Activated CD4-positive, alpha-beta T cell treated with anti-CD3 and anti-CD28 coated beads, Interleukin-2, amount 50 U/mL, for 1 hour (primary cell): Measurements from ENCODE around the gene ZDHHC9.

Source experiments
- DNase-seq: peaks from one replicate; pipeline ENCODE4 v3.0.0-alpha.2; 2020

The ZDHHC9 gene

DNA sequence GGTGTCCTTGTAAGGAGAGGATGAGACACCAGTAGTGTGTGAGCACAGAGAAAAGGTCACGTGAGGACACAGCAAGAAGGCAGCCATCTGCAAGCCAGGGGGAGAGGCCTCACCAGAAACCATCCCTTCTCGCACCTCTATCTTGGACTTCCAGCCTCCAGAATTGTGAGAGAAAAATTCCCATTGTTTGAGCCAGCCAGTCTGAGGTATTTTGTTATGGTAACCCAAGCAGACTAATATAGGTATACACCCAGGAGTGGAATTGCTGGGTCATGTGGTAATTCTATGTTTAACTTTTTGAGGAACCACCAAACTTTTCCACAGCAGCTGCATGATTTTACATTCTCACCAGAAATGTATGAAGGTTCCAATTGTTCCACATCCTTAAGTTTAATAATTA is 25.6 kb downstream of the ZDHHC9 start:
- DNase-seq: no peak

DNA sequence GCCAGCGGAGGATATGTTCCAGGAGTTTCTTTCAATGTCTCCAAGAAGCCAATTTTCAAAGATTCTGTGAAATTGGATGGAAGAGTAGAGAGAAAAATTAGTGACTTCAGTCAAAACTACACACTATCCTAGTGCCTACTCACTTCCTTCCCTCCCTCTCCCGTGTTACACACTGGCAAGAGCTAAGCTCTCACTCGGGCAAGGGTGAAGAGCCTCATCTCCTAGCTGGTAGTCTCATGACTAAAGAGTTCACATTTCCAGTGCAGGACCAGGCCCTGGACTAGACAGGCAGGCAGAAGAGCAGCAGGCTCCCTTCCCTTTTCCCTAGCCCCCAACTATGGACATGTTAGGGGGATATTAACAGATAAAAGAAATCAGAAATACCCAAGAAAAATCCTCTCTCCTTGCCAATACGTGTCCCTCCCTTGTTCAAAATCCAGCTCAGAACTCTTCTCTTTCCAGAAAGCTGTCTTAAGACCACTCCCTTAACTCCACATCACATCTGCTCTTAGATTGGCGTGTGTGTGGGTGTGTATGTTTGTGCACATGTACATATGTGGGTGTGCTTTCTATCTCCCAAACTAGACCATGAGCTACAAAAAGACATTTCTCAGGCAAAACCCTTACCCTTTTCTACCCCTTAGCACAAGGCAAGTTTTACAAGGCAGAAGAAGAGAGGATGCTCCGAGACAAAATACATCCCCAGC is 29.9 kb downstream of the ZDHHC9 start:
- no peak for DNase-seq

DNA sequence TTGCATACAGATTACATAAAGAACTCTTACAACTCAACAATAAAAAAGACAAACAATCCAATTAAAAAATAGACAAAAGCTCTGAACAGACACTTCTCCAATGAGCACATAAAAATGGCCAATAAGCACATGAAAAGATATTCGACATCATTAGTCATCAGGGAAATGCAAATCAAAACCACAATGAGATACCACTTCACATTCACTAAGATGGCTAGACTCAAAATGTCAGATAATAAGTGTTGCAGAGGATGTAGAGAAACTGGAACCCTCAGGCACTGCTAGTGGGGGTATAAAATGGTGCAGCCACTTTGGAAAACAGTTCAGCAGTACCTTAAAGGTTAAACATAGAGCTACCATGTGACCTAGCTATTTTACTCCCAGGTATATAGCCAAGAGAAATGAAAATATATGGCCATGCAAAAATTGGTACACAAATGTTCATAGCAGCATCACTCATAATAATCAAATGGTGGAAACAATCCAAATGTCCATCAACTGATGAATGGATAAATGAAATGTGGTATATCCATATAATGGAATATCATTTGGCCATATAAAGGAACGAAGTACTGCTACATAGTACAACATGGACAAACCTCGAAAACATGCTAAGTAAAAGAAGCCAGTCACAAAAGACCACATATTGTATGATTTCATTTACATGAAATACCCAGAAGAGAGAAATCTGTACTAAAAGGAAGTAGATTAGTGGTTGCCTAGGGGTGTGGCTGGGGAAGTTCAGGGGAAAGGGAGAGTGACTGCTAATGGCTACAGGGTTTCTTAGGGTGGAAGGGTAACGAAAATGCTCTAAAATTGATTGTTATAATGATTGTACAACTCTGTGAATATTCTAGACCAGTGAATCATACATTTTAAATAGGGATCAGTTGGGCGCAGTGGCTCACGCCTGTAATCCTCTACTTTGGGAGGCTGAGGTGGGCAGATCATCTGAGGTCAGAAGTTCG is 34.6 kb downstream of the ZDHHC9 start:
- no peak for DNase-seq

DNA sequence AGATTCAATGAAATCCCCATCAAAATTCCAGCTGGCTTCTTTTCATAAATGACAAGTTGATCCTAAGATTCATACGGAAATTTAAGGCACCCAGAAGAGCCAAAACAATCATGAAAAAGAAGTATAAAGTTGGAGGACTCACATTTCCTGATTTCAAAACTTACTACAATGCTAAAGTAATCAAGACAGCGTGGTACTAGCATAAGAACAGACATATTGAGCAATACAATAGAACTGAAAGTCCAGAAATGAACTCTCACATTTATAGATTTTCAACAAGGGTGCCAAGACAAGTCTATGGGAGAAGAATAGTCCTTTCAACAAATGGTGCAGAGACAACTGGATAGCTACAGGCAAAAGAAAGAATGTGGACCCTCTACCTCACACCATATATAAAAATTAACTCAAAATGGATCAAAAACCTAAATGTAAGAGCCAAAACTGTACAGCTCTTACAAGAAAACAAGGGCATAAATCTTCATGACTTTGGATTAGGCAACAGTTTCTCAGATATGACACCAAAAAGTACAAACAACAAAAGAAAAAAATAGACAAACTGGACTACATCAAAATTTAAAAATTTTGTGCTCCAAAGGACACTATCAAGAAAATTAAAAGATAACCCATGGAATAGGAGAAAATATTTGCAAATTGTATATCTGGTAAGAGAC is 35.4 kb downstream of the ZDHHC9 start:
- DNase-seq: no peak

DNA sequence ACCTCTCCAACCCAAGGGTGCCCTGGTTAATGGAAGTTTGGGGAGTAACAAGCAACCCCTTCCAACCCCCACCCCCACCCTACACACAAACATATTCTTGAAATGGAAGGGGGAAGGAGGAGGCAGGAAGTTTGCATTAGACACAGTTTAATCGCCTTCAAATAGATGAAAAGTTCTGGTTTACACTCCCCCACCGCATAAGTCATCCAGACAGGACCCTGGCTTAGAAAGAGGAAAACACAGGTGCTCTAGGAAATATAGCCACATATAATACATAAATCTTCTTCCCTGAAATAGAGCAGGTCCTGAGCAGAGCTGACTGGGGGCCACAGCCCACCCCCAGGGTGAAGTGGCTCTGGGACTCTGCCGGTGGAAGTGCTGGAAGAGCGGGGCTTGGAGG is 38.9 kb downstream of the ZDHHC9 start:
- no peak for DNase-seq

DNA sequence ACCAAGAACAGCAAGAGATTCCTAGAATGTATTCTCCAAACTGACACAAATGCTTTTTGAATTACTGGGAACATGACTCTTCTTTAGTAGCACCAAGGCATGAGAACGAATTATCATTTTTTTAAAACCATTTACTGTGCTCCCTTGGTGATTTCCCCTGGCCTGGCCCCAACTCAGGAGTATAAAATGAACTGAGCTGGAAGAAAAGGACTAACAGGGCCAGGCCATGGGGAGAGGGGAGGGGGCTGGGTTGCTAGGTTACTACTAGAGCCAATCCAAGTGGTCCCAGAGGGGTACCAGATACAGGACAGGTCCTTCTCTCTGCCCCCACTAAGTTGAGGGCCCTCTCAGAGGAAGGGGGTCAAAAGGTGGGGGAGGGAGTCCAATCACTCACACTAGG is 40.8 kb downstream of the ZDHHC9 start:
- no peak for DNase-seq

DNA sequence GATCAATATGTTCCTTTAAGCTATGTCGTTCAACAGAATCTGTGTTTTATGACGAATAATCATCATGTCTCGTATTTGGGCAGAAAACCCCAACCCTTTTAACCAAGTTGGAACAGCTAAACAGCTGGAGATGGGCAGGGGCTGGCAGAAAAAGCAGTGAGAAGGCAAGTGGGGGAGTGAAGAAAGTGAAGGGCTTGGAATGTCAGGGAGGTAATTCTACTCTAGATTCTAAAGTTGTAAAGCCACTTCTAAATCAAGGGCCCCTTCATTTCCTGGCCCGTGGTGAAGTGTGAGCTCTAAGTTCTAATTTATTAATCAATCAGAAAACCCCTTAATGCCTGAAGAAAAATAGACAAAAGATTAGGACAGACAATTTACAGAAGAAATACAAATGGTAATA is 43.5 kb downstream of the ZDHHC9 start:
- no peak for DNase-seq

DNA sequence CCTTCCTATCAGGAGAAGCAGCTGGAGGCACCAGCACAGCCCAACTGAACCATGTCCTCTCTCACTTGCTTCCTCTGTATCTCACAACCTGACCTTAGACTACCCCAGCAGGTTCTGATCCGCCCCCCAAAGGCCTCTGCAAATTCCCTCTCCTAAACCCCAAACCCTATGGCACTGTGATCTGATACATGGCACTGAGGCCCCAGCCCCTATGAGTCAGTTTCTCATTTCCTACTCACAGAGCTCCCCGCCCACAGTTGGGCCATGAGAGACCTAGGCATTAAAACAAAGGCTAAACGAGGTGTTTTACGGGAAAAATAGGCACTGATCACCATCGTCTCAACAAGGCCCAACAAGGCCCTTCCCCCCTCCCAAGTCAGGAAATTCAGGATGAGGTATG is 44.8 kb downstream of the ZDHHC9 start:
- DNase-seq: no peak

DNA sequence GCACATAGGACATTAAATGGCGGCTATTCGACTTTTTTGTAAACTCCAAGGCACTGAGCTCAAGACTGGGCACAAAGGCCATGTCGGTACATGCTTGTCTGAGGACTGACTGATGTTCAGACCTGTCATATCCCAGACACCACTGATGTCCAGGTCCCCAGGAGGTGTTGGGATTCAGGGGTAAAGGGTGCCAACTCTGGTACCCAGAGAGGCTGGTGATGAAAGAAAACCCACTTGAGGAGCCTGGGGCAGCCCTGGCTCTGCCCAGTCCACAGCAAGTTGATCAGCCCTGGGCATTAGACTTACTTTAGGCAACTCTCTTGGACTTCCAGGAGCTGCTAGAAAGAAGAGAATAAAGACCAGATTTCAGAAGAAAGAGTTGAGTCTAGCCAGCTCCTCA is 45.2 kb downstream of the ZDHHC9 start:
- DNase-seq: no peak

DNA sequence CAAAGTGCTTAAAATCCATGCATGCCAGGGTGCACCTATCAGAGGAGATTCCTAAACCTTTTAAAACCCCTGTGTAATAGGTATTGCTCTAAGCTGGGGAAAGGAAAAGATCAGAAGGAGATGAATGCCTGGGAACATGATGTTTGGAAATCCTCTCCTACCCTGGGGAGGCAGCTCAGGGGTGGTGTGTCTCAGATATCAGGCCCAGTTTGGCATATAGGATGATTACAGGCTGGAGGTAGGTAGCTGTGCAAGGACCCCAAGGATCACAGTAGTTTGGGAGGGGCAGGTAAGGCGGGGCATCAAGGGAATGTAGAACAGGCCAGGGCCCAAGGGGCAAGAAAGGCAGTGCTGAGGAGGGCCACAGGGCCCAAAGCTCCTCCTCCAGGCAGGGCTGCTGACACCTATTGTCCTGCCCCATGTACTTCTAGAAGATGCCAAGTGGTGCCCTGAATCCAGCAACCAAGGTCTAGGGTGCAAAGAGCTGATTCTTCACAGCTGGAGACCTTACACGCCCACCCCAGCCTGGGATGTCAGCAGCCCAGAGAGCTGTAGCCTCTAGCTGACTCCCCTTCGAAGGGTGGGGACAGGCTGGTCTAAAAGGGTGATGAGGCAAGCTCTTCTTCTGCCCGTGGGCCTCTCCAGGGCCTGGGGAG is 46.3 kb downstream of the ZDHHC9 start:
- DNase-seq: no peak

DNA sequence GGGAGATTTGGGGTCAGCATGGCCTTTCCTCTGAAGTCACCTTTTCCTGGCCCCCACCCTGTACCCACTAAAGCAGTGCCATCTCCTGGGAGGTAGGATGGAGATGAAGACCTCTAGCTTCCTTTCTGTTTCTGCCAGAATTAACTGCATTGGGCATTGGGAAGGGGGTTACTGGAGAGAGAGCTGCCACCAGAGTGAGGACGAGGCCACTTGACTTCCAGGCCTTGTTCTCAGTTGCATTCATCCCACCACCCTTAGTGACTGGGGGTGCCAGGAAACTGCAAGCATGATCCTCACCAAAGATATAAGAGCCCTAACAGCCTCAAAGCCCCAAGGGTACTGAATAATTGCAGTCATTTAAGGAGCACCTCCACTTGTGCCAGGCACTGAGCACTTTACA is 48.1 kb downstream of the ZDHHC9 start:
- no peak for DNase-seq

DNA sequence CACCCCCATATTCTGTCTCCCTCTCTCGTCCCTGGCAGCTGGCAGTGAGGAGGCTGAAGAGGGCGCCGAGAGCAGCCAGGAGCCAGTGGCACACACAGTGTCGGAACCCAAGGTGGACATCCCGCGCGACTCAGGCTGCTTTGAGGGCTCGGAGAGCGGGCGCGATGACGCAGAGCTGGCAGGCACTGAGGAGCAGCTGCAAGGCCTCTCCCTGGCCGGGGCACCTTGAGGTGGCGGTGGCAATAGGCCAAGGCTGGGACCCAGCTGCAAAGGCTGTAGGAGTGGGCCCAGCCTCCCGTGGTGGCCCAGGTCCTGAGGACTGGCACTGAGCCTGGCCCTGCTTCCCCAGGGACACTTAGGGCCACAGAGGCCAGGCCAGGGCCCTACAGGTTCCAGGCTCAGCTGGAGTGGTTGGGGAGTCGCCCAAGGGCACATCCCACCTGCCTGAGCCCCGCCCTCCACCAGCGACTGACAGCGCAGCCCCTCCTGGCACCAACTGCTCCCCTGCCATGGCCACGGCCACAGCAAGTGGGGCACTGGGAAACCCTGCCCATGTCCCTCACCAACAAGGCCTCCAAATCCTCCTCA is 50.0 kb downstream of the ZDHHC9 start:
- no peak for DNase-seq

DNA sequence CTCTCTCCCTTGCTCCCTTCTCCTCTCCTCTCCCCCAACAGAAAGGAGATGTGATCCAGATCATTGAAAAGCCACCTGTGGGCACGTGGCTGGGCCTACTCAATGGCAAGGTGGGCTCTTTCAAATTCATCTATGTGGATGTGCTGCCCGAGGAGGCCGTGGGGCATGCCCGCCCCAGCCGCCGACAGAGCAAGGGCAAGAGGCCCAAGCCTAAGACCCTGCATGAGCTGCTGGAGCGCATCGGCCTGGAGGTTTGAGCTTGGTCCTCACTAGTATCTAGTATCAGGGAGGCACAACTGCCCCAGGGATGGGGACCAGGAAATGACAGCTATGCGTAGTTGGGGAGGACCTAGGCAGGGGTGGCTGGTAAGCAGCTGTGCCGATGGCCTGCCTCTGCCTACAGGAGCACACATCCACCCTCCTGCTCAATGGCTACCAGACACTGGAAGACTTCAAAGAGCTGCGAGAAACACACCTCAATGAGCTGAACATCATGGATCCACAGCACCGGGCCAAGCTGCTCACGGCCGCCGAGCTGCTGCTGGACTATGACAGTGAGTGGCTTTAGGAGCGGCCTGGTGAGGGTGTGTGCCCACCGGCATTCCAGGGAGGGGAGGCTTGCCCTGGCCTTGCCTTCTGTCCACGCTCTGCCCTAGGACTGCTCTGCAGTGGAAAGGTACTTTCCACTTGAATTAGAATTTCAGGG is 50.9 kb downstream of the ZDHHC9 start:
- DNase-seq: no peak

DNA sequence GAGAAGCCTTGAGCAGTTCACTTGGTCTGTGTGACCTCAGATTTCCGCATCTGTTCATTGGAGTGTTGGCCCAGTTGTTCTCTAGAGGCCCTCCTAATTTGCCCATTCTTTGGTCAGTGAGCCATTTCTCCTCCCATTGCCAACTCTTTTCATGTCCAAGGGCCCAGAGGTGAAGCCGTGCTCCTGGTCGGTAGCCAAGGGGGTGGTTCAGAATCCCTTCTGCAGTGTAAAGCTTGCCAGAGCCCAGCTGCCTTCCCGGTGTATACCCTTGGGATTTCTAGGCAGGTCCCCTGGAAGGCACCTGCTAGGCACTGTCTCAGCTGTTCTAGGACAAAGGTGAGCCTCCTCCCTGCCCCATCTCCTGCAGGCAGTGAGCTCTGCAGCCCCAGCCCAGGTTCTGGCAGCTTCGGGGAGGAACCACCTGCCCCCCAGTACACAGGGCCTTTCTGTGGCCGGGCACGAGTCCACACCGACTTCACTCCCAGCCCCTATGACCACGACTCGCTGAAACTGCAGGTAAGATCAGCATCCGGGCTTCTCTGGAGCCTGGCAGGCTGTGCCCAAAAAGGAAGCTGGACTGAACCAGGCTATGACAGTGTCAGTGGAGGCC is 51.6 kb downstream of the ZDHHC9 start:
- no peak for DNase-seq

DNA sequence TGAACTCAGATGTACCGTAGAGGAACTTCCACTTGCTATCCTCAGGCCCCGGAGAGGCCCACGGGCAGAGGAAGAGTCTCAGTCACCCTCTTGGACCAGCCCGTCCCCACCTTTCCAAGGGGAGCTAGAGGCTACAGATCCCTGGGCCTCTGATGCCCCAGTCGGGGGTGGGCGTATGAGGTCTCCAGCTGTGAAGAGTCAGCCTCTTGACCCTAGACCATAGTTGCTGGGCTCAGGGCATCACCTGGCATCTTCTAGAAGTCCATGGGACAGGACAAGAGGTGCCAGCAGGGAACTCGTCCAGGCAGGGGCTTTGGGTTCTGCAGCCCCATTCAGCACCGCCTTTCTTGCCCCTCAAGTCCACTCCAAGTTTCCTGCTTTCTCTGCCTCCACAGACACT is 52.4 kb downstream of the ZDHHC9 start:
- DNase-seq: no peak

DNA sequence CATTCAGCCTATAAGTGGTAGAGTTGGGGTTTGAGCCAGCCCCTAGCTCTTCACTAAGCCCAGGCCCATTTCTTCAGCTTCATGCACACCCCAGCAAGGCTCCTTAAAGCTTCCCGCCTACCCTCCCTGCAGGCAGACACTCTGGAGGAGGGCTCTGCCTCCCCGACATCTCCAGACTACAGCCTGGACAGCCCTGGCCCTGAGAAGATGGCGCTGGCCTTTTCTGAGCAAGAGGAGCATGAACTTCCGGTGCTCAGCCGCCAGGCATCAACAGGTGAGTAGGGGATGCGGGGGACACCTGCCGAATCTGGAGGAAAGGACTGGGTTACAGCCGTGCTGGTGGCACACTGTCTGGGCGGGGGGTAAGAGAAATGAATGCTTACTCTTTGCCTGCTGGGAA is 52.9 kb downstream of the ZDHHC9 start:
- no peak for DNase-seq

DNA sequence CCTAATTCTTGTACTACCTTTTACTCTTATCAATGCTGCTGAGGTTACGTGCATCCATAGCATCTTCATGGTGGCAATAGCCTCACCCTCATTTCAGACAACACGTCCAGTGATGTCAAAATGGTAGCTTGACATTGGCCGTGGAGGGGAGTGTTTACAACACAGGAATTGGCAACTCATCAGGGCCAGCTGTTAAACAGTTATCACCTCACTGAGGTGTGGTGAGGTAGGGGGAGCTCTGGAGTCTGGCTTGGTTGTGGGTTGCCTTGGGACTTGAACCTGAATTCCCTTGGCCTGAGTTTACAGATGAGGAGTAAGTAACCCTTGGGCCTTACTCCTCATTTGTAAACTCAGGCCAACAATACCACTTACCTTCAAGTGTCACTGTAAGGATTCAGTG is 53.5 kb downstream of the ZDHHC9 start:
- DNase-seq: no peak

DNA sequence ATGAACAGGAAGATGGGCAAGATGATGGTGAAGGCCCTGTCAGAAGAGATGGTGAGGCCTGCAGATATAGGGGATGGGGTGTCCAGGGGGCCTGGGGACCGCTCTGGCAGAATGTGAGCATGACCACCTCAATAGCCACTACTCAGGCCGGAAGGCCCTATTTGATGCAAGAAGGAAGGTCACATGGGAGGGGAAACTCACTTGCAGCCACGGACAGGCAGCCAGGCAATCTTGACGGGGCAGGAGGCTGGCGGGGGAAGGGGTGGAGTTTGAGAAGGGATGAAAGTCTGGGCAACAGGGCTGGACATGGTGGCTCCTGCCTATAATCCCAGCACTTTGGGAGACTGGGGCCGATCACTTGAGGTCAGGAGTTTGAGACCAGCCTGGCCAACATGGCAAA is 55.2 kb downstream of the ZDHHC9 start:
- no peak for DNase-seq

DNA sequence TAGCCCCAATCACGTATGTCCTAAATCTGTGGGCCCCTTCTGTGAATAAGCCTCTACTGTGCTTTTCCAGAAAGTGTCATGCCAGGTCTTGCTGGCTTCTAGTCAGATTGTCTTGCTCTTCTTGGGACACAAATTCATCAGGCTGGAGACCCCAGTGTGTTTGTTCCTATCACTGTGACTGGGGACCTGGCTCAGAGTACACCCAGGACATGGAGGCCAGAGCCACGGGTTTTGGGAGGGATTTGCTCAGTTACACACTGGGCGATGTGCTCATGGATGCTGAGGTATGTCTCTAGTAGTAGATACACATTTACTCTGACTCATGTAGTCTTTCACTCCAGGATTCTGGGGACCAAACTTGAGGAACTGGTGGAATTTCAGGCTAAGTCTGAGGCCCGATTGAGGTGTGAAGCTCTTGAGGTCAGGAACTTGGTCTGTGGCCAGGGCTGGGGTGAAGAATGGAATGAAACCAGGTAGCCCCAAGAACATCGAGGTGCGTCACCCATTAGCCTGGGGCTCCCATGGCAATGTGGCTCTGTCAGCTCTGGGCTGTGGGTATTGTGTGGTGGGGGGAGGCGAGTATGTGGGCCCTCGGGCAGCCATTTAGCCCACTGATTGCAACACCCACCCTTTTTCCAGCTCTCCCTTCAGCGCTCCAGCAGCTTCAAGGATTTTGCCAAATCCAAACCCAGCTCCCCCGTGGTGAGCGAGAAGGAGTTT is 56.2 kb downstream of the ZDHHC9 start:
- no peak for DNase-seq

DNA sequence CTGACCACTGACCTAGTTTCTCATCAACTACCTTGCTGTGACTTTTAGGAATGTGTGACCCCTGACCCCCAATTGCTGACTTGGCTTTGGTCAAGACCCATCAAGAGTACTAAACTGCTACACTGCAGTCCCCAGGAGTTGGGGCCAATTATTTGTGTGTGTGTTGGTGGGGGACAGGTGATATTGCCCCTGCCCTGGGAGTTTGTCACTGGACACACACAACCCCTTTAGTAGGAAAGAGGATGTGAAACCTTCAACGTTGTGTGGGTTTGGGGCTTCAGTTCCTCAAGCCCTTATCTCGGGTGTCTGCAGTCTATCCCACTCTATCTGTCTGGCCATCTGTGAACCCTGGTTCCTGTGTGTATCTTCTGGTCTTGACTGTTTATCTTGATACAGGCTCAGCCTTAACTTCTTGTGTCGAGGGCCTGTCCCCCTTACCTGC is 57.5 kb downstream of the ZDHHC9 start:
- no peak for DNase-seq
